DMS79 (cell line): Measurements from ENCODE around the gene STK32B.
"Not testable (repeated sequence)": the region's sequence is repeated elsewhere in the genome, so short reads cannot be mapped to it uniquely, and the experiment has no call there.

Experiments
- DNase-seq: peaks from one replicate; lab custom pipeline; 2025; lab: John Stamatoyannopoulos, UW

Gene STK32B

GRCh38 chr4:5206016-5206790, 154.9 kb downstream of the STK32B start:
- no peak for DNase-seq

GRCh38 chr4:5209862-5210261, 158.6 kb downstream of the STK32B start:
- DNase-seq, result no peak

- DNase-seq, result no peak
Measured at GRCh38 chr4:5211282-5211839, 160.1 kb downstream of the STK32B start.

- DNase-seq, result no peak
Measured at GRCh38 chr4:5212255-5213013, 161.2 kb downstream of the STK32B start.

GRCh38 chr4:5213087-5213595, 161.9 kb downstream of the STK32B start:
- no peak for DNase-seq

- no peak for DNase-seq
Measured at GRCh38 chr4:5215321-5215720, 164.0 kb downstream of the STK32B start.

GRCh38 chr4:5217421-5217820, 166.1 kb downstream of the STK32B start:
- no peak for DNase-seq

GRCh38 chr4:5218376-5219069, 167.2 kb downstream of the STK32B start:
- DNase-seq, result no peak

- DNase-seq, result no peak
Measured at GRCh38 chr4:5220028-5220427, 168.7 kb downstream of the STK32B start.

- DNase-seq, result no peak
Measured at GRCh38 chr4:5222047-5222446, 170.8 kb downstream of the STK32B start.

GRCh38 chr4:5222951-5223350, 171.7 kb downstream of the STK32B start:
- no peak for DNase-seq

- DNase-seq, result peak; percentile 77
Measured at GRCh38 chr4:5224340-5224739, 173.1 kb downstream of the STK32B start.

- DNase-seq, result no peak
Measured at GRCh38 chr4:5232549-5232948, 181.3 kb downstream of the STK32B start.

- no peak for DNase-seq
Measured at GRCh38 chr4:5237086-5237660, 185.9 kb downstream of the STK32B start.

- DNase-seq, result no peak
Measured at GRCh38 chr4:5238173-5238572, 186.9 kb downstream of the STK32B start.

- DNase-seq, result not testable (repeated sequence)
Measured at GRCh38 chr4:5247061-5247460, 195.8 kb downstream of the STK32B start.

- no peak for DNase-seq
Measured at GRCh38 chr4:5247735-5248134, 196.5 kb downstream of the STK32B start.

GRCh38 chr4:5249727-5250126, 198.4 kb downstream of the STK32B start:
- no peak for DNase-seq

GRCh38 chr4:5250536-5250935, 199.3 kb downstream of the STK32B start:
- DNase-seq, result not testable (repeated sequence)

GRCh38 chr4:5256421-5256820, 205.1 kb downstream of the STK32B start:
- no peak for DNase-seq

- DNase-seq, result no peak
Measured at GRCh38 chr4:5257086-5257485, 205.8 kb downstream of the STK32B start.

- DNase-seq, result no peak
Measured at GRCh38 chr4:5259471-5259870, 208.2 kb downstream of the STK32B start.
